Mammary epithelial cell (primary cell): ENCODE data around the gene SKI.

Experiments
- EZH2 ChIP-seq: IDR thresholded peaks from 2 replicates; pipeline ENCODE4 v1.6.1; 2012; ENCODE audit warnings: low read length, inconsistent platforms, borderline replicate concordance
- TF ChIP-seq, protein P1 (sequence below), 2 donors: IDR thresholded peaks in 1 of 2; conservative IDR thresholded peaks in 1 of 2; 2 replicates each; pipeline ENCODE4 v1.5.1; 2011 to 2012; ENCODE audit warnings: inconsistent platforms in 2 of 2, low read length in 2 of 2, mild to moderate bottlenecking in 2 of 2, control low read depth in 1 of 2, low read depth in 1 of 2; ENCODE audit not compliant: insufficient read depth in 1 of 2; ENCODE audit errors: extremely low read depth in 1 of 2

GRCh38 chr1:2238361-2239012 is 10.4 kb downstream of the SKI start:
- no peak for TF ChIP-seq EZH2
- TF ChIP-seq, protein P1, sequence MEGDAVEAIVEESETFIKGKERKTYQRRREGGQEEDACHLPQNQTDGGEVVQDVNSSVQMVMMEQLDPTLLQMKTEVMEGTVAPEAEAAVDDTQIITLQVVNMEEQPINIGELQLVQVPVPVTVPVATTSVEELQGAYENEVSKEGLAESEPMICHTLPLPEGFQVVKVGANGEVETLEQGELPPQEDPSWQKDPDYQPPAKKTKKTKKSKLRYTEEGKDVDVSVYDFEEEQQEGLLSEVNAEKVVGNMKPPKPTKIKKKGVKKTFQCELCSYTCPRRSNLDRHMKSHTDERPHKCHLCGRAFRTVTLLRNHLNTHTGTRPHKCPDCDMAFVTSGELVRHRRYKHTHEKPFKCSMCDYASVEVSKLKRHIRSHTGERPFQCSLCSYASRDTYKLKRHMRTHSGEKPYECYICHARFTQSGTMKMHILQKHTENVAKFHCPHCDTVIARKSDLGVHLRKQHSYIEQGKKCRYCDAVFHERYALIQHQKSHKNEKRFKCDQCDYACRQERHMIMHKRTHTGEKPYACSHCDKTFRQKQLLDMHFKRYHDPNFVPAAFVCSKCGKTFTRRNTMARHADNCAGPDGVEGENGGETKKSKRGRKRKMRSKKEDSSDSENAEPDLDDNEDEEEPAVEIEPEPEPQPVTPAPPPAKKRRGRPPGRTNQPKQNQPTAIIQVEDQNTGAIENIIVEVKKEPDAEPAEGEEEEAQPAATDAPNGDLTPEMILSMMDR (conservative IDR thresholded peaks at IDR 0.05 in 1 of 2, IDR thresholded peaks at IDR 0.05 in 1 of 2; ENCODE audit: extremely low read depth in 1 of 2, insufficient read depth in 1 of 2, low read depth in 1 of 2, low read length in 2 of 2) = no peak
